H7 (cell line): ENCODE results near the gene EFNB1. TPM values are rescaled to one million over a fixed set of nuclear protein-coding genes. Genes with fewer than 3 reads are reported as not detected.

Experiments
- DNase-seq: peaks from one replicate; pipeline ENCODE4 v3.0.0; 2012
- H3K27me3 ChIP-seq: 2 replicates; pipeline ENCODE4 v1.6.0; 2011; ENCODE audit warnings: mild to moderate bottlenecking, low read length; ENCODE audit not compliant: control insufficient read depth, insufficient read depth
- H3K36me3 ChIP-seq: replicated peaks from 2 replicates; pipeline ENCODE4 v1.5.1; 2011; ENCODE audit warnings: low read length; ENCODE audit not compliant: control insufficient read depth, insufficient read depth
- H3K4me3 ChIP-seq: 2 replicates; pipeline ENCODE4 v1.5.1; 2011; ENCODE audit warnings: low read depth, mild to moderate bottlenecking, control low read depth, low read length, moderate library complexity; ENCODE audit not compliant: insufficient read depth
- total RNA-seq: library from RNA; depleted of rRNA; stranded (reverse); fragments of >200 nt; shearing (Covaris generic); gene quantifications from 2 replicates; pipeline ENCODE4 v1.2.3, GENCODE V29; 2014

Gene EFNB1
- total RNA-seq, 1 experiment from 2014 or later: 95.8 TPM

DNA sequence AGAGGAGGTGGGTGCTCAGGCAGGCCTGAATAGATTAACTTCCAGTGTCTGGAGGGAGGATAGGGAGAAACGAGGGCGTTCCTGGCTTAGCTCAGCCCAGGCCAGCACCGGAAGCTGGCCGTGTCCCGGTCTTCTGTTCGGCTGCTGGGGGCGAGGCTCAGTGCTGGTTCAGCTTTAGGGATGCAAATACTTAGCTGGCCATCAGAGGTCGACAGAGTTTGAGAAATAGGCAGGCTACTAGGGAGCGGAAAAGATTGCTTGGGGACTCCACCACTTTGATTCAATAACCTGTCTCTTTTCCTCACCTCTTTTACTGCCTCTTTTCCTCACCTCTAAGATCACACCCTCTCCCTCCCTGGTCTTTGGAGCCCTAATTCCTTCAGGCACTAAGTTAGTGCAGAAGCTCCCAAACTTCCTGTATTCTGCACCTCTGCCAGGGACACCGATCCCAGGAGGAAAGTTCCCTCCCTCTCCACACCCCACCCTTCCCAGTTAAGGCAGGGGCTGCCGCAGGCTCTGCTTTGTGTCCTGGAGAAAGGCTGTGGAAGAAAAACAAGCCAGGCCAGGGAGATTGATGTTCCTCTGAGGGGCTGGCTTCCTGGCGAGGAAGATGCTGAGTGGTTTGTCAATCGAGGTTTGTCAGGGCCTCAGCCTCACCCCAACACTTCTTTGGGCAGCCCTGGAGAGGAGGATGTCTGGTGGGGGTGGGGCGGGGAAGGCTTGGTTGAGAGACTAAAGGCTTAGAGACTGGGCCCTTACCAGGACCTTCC, 6.0 kb upstream of the EFNB1 start:
- Histone ChIP-seq H3K27me3 (peaks cover 10% of the 10 kb centered on the region), H3K4me3 (no peak overlapping the region), H3K36me3 (no peaks in the 10 kb centered on the region)
- DNase-seq: peak; percentile 62

DNA sequence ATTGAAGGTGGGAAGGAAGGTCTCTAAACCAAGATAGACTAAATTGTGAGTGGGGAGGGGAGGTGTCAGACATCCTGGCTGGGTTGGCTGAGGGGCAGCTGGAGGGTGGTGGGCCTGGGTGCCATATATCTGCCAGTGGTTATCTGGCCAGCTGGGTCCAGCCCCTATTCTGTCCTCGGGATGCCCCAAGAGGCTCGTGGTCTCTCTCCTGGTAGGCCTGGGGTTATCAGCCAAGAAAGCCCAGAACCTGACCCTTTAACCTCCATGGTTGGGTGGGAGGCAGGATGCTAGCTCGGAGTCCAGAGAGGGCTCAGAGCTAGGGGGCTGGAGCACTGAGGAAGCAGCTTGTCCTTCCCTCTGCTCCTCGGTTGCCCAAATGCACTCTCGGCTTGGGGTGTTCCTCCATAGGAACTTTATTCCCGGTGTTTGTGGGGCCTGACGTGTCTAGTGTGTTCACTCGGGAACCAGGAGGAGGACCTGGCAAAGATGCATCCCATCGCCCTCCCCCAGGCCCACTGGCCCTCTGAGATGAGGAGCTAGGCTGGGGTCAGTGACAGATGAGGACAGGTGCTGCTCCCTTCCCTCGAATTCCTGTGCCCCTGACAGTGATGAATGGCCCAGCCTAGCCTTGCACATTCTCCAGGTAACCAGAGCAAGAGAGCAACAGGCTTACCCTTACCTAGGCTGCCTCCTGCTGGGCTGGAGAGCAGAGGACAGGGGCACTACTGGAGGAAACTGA, 5.2 kb upstream of the EFNB1 start:
- peaks cover 15% of the 10 kb centered on the region for H3K27me3 ChIP-seq
- no peak overlapping the region for H3K4me3 ChIP-seq
- no peak for DNase-seq
- no peaks in the 10 kb centered on the region for H3K36me3 ChIP-seq

DNA sequence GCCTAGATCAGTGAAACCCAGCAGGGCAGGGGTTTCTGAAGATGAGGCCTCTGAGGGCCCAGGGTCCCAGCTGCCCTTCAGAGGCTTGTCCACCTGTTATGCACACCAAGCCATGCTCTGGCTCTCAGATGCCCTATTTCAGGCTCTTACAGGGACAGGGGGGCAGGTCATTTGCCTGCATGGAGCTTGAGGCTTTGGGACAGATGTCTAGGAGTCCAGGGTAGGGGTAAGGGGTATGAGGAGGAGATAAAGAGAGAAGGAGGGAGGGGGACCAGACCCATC, 4.7 kb upstream of the EFNB1 start:
- no peak for DNase-seq
- Histone ChIP-seq H3K27me3 (peaks cover 18% of the 10 kb centered on the region), H3K4me3 (no peak overlapping the region), H3K36me3 (no peaks in the 10 kb centered on the region)

DNA sequence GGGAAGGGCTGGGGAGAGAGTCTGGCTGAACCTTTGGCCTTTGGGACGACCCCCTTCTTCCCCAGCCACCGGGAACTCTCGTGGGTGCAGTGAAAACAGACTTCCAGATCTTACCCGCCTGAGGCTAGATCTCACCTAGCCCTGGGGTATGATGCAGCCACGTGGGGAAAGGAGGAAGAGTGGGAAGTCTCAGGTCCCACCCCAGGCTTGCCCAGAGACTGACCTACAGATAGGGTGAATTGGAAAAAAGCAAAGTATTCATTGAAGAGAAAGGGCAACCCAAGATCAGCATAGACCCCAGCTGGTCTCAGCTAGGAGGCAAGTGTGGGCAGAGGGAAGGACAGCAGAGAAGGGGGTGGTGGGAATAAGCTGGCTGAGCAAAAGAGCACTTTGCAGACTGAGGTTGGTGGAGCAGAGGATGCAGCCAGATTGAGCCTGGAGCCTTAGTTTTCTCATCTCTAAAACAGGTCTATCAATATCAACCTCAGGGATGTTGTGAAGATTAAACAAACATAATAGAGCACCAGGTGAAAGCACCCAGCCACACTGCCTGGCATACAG, 4.2 kb upstream of the EFNB1 start:
- H3K4me3 ChIP-seq: no peak overlapping the region
- no peak for DNase-seq
- H3K36me3 ChIP-seq: no peaks in the 10 kb centered on the region
- peaks cover 23% of the 10 kb centered on the region for H3K27me3 ChIP-seq

DNA sequence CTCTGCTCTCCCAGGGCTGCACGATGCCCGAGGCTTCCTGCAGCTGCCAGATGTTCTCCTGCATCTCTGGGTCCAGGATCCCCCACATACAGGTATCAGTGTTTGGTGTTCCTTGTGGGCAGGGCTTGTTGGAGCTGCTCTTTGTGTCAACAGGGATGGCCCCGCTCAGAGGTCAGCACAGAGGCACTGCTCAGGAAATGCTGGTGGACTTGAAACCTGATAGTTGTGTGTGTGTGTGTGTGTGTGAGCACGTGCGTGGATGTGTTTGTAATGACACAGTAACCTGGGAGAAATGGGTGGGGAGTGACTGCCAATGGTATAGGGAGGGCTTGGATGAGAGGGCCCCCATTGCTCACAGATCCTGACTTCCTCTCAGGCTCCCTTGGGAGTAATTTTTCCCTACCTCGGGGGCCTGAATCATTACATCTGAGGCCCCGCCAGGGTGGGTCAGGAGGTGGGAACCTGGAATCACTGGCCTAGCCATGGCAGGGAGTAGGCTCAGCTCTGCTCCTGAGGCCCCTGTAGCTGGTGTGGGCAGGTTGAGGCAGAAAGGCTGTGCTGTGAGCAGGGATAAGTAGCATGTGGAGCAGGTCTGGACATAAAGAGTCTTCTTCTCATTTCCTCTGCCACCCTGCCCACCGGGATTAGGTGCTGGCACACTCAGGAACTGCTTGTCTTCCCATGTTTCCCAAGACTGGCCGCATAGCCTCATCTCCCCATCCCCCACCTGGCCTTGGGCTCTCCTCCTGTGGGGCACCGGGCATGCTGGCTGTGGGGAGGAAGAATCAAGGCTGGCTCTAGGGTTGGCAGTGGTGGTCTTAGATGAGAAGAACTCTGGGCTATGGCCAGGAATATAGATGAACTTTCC, 2.5 kb upstream of the EFNB1 start:
- H3K4me3 ChIP-seq: no peak overlapping the region
- peaks cover 40% of the 10 kb centered on the region for H3K27me3 ChIP-seq
- H3K36me3 ChIP-seq: no peaks in the 10 kb centered on the region
- DNase-seq: no peak

DNA sequence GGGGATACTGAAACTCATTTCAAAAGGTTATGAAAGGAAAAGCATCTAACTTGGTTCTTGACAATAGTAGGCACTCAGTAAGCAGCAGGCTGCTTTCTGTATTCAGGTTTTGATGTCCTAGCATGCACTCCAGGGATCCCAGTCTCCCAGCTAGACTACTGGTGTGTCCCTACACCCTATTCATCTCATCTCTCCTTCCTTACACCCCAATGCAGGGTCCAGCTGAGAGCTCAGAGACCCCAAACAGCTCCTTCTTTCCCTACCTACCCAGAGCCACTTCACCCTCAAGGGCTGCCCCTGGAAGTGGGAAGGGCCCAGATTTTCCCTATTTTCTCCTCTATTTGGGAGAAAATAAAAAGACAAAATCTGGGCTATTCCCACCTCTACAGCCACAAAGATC, 1.6 kb upstream of the EFNB1 start:
- Histone ChIP-seq H3K36me3 (no peaks in the 10 kb centered on the region), H3K27me3 (peaks cover 49% of the 10 kb centered on the region), H3K4me3 (no peak overlapping the region)
- no peak for DNase-seq

DNA sequence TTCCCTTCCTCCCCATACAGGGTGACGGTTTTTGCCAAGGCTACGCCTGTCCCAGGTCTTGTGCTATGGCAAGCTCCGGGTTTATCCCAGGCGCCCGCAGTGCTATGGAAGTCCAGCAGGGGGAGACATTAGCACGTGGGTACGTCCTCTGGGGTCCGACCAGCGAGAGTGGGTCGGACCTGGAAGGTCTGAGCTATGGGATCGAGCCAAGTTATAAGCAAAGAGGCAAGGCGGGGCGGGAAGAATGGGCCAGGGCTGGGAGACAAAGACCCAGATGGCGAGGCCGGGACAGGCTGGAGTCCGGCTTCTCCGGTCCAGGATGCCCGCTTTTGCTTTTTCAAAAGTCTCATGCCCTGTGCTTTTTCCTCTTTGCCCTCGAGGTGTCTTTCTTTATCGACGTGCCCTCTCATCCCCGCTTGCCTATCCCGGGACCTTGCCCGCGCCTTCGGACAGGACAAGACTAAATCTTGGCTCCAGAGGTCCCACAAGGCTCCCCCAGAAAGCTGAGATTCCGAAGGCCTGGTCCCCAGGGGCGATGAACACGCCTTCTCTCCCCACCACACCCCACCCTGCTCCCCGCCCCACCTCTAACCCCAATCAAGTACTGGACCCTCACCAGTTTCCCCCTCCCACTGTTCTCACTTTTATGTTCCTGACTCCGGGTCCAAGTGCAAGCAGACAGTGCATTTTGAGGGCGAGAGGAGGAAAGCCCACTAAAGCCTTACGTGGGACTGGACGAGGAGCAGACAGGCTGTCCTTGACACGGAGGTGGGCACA, 785 bp upstream of the EFNB1 start:
- Histone ChIP-seq H3K27me3 (peaks cover 57% of the 10 kb centered on the region), H3K4me3 (peak overlapping the region; percentile 23), H3K36me3 (no peaks in the 10 kb centered on the region)
- peak; percentile 82 for DNase-seq

DNA sequence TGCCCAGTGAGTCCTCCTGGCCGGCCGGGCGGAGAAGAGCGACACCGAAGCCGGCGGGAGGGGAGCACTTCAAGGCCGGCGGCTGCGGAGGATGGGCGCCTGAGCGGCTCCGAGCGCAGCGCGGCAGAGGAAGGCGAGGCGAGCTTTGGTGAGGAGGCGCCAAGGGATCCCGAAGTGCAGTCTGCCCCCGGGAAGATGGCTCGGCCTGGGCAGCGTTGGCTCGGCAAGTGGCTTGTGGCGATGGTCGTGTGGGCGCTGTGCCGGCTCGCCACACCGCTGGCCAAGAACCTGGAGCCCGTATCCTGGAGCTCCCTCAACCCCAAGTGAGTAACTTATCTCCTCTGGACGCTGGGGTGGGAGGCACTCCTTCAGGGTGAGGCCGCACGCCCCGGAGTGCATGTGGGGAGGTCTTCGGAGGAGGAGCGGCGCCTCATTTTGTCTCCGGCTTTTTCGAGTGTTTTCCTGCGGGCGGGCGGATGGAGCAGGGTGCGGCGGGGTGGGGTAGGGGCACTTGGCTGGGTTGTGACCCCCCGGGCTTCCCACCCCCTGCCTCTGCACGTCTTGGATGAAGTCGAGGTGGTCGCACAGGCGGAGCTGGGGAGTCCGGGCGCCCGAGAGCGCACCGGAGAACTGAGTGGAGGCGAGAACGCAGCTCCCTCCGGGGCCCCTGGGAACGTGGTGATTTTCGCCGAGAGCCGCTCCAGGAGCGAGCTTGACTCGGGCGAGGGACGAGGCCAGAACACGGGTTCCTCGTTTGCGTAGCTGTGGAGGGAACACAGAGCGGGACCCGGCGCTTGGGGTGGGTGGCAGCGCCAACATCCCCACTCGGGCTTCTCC, 979 bp downstream of the EFNB1 start:
- DNase-seq: peak; percentile 61
- peak overlapping the region; percentile 69 for H3K4me3 ChIP-seq

DNA sequence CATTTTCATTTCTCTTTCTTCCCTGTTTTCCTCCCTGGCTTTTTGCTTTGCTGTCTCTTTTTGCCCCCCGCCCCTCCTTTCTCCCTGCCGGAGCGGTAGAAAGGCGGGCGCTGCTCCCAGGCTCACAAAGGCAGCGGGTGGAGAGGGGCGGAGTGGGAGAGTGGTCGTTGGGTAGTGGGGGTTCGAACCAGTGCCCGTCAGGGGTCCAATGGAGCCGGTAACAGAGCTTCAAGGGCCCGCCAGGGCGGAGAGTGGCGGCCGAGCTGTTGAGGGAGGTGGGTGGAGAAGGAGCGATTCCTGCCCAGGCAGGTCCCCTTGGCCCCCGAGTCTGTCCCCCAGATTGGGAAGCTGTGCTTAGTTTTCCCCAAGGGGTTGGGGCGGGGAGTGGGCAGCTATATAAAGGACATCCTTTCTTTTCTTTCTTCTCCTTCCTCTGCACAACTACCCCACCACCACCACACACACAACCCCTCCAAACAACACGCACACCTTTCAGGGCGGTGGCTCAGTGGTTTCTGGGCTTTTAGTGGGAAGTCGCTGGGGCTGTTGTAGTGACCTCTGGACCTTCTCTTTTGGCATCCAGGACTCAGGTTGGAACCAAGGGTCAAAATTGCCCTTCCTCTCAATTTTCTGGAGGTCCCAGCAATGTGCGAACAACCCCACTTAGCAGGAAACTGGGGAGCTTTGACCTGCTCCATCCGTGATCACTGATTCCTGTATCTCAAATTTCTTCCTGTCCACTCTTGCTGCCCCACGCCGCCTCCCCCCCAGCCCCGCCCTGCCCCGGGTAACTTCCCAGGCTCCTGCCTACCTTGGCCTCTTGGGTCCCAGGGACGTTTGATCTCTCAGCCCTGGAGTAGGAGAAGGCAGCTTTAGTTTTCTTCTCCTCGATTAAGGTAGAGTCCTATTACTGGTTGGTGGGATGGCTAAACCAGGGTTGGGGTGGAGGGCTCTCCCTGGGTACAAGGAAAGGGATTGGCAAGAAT, 1.9 kb downstream of the EFNB1 start:
- Histone ChIP-seq H3K36me3 (no peaks in the 10 kb centered on the region), H3K27me3 (peaks cover 68% of the 10 kb centered on the region), H3K4me3 (peak overlapping the region; percentile 69)
- peak; percentile 56 for DNase-seq

More for the DNA sequence above, 979 bp downstream of the EFNB1 start:
- no peaks in the 10 kb centered on the region for H3K36me3 ChIP-seq
- H3K27me3 ChIP-seq: peaks cover 70% of the 10 kb centered on the region

DNA sequence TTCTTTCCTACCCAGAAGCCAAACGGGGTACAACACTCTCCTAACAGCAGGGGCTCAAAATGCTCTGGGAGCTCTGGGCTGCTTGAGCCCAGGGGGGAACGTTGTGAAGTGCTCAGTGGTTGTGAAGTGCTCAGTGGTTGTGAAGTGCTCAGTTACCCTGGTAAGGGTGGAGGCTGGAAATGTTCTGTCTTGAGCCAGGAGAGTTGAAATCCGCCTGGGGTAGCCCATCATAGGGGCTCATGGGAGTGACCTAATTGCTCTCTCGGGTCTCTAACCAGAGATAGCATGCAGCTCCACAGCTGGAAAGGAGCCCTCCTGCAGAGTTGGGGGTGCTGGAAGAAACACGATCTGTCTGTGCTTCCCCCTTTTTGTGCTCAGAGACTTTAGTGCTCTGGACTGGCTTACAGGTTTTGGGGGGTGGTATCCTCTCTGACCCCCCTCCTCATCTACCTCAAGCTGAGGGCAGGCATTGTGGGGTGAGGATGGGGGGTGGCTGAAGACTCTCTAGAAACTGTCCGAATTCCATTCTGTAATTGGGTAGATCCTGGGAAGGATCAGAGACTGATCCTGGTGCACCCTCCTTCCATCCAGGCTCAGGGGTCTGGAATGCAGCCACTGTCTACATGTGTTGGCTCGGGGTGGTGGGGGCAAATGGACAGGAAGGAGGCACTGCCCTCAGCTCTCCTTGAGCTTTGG, 2.7 kb downstream of the EFNB1 start:
- H3K27me3 ChIP-seq: peaks cover 66% of the 10 kb centered on the region
- peak overlapping the region; percentile 69; the same call in 1 of the 2 replicates for H3K4me3 ChIP-seq
- peak; percentile 54 for DNase-seq
- H3K36me3 ChIP-seq: no peaks in the 10 kb centered on the region

DNA sequence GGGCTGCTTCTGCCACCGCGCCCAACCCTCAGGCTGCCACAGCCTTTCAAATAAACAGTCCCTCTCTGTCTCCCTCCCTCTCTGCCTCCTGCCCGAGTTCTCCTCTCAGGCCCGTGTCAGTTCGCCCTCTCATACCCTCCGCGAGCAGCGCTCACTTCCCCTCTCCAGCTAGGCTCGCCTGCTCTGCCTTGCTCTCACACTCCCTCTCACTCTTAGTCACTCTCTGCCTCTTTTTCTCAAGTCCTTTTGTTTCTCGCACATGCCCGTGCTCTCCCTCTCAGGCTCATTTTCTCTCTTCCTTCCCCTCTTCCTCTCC, 3.2 kb downstream of the EFNB1 start:
- DNase-seq: peak; percentile 68
- Histone ChIP-seq H3K4me3 (peak overlapping the region; percentile 2; the same call in 1 of the 2 replicates), H3K27me3 (peaks cover 63% of the 10 kb centered on the region), H3K36me3 (no peaks in the 10 kb centered on the region)
